ENCODE results near the gene IL1B.

DNA sequence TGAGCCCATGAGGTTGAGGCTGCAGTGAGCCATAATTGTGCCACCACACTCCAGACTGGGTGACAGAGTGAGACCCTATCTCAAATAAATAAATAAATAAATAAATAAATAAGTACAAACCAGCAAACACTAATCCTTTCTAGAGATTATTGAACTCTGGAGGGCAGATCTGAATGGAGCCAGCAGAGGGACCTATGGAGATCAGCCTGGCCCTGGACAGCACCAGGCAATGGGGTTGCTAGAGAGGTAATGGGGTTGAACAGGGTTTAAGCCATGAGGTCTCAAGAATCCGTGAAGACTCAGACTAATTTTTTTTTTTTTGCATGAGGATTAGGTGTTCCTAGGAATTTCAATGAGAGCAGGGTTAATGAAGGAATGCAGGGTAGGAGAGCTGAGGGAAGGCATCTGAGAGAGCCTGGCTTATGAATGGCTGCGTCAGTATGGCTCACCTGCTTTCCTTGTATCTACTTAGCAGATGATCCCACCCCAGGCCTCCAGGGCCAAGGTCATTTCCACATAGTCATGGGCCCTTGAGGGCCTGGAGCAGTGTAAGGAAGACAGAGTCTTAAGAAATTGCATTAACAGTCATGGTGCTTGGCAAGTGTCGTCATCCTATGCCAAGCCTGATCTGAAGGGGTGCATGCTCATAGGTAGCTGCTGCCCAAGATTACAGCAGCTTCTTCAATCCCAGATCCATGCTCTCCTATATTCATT, 39.8 kb upstream of the IL1B start:
- TF ChIP-seq CTCF (conservative IDR thresholded peaks at IDR 0.05) (no peak), EZH2 (IDR thresholded peaks at IDR 0.05; ENCODE audit: low read depth) (no peak)
